HG03196 (cell line): ENCODE measurements around the gene TSC22D2.

Experiments
- ATAC-seq: cut with Tn5 transposase; IDR thresholded peaks from one replicate; pipeline ENCODE4 v1.9.1; 2021; ENCODE audit not compliant: unreplicated experiment

TSC22D2 gene

DNA sequence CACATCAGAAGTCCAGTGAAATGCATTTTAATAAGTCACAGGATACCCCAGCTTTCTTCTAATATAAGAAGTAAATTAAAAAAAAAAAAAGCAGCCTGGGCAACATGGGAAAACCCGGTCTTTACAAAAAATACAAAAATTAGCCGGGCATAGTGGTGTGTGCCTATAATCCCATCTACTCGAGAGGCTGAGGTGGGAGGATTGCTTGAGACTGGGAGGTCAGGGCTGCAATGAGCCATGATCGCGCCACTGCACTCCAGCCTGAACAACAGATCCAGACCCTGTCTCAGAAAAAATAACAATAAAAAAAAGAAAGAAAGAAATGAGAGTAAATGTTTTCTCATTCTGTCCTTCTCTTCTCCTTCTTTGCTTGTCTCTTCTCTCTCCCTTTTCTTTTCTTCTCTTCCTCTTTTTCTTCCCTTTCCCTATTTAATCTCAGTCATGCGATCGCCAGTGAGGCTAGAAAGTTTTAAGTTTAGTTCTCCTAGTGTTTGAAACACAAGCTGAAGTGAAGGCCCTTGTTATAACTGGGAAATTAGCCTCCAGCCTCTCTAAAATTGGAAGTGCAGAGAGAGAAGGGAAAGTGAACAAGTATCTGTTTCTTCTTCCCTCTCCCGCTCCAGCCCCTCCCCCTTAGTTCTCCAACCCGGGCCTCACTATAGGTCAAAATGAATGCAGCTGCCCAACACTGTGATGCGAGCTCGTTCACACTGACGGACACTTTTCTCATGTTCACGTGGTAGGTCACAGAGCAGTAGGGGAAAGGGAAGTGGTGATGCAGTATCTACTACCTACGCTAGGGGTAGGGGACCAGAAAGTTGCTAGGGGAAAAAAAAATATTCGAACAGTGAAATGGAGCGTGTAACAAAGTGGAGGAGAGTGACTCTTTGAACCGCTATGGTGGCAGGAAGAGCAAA, 23.5 kb upstream of the TSC22D2 start:
- ATAC-seq: peak; percentile 97

DNA sequence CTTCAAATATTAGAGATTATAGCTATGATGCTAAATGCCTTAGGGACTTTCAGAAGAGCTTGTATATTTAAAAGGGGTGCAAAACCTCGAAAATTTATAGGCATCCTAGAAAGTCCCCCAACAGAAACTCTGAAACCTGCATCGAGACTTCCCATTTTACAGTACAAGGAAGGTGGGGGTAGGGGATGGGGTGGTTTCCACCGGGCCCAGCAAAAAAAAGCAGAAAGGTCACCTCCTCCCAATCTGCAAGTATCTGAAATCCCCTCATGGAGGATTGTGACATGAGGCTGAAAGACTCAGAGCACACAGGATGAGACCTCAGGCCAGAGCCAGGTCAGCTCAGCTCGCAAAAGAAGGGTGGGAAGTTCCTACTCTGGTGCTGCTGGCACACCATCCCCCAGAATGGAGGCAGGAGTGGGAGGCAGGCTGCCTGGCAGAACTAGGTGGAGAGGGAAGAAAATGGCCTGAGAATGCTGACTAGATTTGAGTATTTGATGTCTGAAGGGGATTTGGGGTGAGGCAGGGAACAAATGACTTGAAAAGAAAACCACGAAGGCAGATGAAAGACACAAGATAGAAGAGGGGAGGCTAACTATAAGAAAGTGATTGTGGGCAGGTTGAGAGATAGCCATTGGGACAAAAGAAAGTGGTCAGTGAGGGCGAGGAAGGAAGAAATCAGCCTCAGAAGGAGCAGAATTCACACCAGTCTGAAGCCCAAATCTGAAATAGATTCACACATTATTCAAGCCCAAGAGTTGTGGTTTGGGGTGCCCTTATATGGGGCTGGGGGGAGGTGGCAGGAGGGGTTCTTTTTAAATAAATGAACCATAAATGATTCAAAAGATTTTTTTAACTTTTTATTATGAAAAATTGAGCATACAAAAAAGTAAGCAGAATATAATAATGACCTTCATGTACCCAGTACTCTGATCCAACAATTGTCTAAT, 22.5 kb upstream of the TSC22D2 start:
- peak; percentile 39 for ATAC-seq

DNA sequence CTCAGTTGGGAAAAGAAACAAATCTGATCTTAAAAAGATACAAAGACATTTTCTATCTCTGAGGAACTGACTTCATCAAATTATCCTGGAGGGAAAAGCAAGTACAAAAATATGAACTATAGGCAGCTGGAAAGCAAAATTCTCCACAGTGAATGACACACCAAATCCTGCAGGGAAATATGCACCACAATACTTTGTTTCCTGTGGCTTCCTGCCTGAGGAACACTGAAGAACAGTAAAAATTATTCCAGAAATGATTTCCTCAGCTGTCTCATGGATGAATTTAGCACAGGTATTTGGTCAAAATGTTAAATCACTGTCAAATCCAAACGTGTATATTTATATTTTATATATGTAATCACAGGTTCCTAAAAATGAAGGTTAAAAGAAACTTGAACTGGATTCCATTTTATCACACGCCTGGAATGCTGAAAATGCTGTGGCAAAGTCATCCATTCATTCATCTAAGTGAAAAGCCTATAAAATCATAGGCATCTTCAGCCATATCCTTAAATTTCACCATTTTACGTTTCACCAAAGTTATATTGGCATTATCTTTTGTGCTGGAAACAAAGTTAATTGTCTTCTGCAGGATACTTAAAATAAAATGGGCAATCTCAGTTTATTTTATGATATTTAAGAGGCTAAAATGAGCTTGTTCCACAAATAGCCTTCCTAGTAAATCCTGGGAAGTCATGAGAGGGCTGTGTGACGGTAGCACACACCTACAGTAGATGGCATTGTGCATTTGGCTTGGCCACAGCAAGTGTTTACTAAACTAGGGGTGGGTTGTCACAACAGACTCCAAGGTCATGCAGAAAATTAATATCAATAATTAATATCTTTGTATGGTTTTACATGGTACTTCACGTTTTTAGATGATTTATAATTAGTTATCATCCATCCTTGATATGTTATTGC, 19.3 kb upstream of the TSC22D2 start:
- ATAC-seq: no peak

DNA sequence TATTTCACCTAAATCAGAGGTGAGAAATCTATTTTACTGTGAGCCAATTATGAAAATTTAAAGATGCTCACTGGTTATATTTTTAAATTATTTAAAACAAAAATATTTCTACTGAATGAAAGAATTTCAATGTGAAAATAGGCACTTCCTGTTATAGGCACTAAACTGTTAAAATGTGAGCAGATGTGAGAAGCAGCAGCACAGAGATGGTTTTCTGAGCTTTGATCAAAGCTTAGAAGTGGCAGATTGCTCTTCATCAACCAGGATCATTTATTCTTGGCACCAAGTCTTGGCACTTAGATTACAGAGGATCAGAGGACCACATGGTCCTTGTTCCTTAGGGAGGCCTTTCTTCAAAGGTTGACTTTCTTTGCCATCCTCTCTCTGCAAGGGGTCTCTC, 18.0 kb upstream of the TSC22D2 start:
- no peak for ATAC-seq

DNA sequence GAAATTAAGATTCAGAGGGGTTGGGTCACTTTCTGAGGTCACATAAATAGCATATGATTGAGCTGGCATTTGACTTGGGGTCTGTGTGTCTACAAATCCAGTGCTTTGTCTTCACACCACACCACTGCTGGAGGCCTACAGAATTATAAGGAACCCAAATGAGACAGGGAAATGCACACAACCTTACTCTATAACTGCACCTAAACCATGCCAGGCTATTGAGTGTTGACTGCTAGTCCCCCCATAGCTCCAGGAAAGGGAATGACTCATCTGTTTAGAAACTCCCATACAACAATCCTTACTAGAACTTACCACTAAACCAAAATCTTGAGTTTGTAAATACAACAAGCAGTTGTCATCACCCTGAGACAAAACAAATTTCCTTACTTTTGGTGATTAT, 16.9 kb upstream of the TSC22D2 start:
- ATAC-seq: no peak

DNA sequence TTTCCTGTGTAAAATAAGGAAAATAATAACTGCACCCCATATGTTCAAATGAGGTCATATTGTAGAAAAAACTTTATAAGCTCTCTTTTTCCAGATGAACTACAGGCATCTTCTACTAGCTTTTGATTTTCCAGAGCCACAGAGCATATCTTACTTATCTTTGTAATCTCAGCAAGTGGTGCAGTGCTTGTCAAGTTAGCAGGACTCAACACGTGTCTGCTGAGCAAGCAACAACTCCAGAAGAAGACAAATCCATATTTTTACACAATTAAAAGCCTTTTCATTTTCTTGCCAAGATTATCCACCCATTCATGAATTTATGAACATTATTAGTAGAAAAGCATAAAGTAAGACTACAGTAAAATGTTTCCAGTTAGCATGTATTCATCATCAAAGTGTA, 14.4 kb upstream of the TSC22D2 start:
- no peak for ATAC-seq

DNA sequence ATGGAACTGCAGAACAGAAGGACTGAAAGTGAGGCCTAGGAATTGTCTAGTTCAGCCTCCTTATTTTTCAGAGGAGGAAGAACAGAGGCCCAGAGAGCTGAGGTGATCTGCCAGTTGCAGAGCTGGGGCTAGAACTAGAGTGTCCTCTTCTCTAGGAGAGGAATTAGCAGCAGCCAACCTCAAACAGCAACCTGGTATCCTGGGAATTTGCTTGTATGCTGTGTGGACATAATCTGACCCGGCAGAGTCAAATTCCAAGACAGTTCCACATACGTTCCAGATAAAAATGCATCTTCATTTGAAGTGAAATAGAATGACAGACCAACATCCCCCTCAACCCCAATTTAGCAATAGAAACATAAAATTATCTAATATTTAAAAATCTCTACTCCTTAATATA, 13.5 kb upstream of the TSC22D2 start:
- no peak for ATAC-seq

DNA sequence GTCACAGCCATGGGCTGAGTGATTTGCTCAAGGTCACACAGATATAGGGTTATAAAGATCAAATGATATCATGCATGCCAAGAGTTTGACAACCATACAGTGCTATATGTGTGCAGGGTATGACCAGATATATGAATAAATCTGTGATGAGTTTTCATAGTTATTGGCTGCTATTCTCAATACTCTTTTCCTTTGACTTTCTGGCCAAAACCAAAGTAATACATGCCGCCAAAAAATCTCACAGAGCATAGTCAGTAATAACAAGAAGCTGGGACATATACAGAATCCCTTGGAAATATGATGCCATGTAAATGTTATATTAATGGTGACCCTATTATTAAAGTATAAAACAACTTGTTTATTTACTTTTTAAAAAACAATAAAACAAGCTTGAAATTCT, 11.6 kb upstream of the TSC22D2 start:
- ATAC-seq: no peak

DNA sequence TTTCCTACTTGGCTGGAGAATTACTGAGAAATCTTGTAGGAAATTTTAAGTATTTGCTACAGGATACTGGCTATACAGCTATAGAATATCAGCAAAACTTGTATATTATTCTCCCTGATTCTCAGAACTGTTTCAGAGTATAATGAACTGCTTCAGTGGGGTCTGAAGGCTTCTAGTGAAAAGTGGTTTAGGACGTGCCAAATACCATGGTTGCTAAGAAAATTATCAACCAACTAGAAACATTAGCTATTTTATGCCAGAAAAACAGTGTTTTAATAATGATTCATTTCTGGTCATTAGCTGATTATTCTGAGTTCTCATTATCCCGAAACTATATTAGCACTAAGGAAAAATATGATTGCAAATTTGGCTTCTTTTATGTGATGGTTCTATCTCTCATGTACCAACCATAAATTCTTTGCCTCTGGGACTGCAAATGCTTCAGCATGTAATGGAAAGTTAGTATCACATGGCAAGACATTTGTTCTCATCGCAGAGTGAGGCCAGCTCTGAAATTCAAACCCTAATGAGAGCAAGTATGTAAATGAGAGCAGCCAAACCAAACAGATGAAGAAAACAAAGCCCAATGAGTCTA, 11.0 kb upstream of the TSC22D2 start:
- no peak for ATAC-seq

DNA sequence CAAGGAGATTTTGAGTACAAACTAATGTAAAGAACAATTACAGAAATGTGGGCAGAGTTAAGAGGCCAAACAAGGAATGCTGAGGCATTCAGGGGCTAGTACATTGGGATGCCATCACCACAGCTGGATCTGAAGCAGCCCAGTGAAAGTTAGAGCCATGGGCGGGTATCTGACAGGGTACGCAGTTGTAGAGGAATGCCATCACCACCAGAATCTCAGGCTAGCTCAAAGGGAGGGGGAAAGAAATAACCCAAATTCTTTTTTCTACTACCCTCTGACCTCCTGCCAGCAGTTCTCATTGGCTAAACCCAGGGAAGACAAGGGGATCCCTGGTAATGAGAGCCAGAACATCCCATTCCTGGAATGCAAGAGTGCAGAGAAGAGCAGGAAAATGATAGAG, 9.0 kb upstream of the TSC22D2 start:
- no peak for ATAC-seq

DNA sequence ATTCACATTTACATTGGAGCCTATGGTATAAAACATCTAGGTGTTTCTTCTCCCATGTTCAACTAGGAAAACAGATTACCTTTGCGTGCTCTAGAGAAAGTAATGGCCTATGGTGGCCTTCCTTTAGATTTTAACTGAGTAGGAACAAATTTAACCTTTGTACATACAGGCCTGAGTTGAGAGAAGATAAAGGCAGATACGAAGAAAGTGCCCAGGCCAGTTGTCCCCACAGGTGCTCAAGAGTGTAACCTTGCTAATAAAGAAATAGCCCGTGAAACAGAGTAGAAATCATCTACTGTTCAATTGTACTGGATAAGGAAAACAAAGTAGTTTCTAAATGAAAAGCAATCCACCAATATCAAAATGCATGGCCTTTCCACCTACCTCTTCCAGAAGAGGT, 6.8 kb upstream of the TSC22D2 start:
- ATAC-seq: no peak

DNA sequence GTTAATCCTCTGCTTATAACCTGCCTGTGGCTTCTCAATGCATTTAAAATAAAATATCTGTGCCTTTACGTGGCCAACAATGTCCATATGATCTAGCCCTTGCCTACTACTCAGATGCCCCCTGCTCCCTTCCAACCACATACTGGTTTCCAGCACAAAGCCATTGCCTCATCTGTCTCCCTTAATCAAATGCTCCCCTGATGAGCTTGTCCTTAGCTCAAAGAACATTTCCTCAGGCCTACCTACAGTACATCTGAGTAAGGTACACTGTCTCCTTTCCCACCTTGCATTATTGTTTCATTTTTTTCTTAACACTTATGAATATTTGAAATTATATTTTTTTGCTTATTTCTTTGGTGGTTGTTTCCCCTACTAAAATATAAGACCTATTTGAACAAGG, 5.9 kb upstream of the TSC22D2 start:
- ATAC-seq: no peak

DNA sequence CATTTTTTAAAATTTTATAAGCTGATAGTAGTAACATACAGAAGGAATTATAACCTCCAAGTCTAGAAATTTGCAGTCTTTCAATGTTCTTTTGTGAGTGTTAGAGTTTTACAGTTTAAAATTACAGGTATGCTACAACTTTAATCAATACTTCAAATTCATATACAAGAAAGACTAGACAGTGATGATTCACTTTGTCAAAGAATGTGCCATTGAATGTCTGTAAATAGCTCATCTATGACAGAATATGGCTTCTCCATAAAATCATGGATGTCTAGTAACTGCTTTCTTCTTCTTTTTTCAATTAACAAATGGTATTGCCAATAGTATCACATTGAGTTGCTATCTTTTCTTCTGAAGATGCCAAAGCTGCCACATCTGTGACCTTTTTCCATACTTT, 4.1 kb upstream of the TSC22D2 start:
- ATAC-seq: no peak

DNA sequence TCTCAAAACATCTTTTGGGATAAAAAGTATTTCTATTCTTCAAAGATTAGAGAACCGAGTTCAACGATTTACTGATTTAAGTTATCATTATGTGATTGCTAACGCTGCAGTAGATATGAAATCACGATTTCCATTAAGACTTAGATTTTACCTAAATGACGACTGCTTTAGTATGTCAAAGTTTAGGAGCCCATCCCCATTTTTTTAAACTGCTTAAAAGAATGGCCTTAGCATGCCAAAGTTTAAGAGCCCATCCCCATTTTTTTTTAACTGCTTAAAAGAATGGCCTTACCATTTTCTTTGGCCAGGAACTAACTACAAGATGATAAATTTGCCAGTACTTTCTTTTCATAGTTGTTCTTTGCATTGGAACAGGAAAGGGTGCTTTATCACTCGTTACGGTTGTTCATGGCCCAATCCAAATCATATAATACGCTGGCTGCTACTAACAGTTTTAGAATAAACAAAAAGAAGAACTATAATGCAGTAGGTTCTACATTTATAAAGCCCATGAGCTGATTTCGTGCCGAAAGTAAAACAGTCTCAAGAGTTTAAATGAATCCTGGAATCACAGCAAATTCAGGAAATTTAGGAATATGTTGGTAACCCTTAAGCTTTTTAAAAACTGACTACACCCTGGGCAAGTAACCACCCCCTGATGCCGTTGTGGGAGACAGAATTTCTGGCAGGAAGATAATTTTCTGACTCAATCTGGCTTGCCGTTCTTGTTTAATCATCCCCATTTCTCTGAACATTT, 869 bp upstream of the TSC22D2 start:
- ATAC-seq: no peak

DNA sequence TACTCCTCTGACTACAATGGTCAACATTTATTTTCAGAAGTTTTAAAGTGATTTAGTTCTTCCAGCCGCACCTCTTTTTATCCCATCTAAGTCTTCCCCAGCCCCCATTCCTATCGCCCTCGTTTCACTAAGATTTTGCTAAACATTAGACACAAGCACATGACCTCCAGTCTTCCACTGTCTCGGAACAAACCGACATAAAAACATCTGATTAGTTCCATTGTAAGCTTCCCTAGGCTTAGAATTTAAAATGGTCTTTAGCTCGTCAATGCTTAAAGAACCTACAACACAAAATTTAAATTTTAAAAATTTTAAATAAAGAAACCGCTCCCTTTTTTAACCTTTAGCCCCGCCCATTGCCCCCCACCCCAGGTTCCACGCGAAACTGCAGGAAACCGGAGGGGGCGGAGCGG, 284 bp upstream of the TSC22D2 start:
- ATAC-seq: peak; percentile 12

DNA sequence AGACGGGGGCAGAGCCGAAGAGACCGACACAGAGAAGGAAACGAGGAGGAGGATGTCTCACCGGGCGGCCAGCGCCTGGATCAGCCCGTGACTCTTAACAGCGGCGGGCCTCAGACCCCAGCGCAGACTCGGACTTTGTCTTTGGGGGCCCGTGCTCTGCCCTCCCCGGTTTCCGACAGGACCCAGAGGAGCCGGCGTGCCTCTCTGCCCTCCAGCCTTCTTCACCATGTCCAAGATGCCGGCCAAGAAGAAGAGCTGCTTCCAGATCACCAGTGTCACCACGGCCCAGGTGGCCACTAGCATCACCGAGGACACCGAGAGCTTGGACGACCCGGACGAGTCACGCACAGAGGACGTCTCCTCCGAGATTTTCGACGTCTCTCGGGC, 1.0 kb downstream of the TSC22D2 start:
- no peak for ATAC-seq

DNA sequence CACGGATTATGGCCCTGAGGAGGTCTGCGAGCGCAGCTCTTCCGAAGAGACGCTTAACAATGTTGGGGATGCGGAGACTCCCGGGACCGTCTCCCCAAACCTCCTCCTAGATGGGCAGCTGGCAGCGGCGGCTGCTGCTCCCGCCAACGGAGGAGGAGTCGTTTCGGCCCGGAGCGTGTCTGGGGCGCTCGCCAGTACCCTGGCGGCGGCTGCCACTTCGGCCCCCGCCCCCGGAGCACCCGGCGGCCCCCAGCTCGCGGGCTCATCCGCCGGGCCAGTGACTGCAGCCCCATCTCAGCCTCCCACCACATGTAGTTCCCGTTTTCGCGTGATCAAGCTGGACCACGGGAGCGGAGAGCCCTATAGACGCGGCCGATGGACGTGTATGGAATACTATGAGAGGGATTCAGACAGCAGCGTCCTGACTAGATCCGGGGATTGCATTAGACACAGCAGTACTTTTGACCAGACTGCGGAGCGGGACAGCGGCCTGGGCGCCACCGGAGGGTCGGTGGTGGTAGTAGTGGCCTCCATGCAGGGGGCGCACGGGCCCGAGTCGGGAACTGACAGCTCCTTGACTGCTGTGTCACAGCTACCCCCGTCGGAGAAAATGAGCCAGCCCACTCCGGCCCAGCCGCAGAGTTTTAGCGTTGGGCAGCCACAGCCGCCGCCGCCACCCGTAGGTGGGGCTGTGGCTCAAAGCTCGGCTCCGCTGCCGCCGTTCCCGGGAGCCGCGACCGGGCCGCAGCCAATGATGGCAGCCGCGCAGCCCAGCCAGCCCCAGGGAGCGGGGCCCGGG, 1.6 kb downstream of the TSC22D2 start:
- ATAC-seq: peak; percentile 30

DNA sequence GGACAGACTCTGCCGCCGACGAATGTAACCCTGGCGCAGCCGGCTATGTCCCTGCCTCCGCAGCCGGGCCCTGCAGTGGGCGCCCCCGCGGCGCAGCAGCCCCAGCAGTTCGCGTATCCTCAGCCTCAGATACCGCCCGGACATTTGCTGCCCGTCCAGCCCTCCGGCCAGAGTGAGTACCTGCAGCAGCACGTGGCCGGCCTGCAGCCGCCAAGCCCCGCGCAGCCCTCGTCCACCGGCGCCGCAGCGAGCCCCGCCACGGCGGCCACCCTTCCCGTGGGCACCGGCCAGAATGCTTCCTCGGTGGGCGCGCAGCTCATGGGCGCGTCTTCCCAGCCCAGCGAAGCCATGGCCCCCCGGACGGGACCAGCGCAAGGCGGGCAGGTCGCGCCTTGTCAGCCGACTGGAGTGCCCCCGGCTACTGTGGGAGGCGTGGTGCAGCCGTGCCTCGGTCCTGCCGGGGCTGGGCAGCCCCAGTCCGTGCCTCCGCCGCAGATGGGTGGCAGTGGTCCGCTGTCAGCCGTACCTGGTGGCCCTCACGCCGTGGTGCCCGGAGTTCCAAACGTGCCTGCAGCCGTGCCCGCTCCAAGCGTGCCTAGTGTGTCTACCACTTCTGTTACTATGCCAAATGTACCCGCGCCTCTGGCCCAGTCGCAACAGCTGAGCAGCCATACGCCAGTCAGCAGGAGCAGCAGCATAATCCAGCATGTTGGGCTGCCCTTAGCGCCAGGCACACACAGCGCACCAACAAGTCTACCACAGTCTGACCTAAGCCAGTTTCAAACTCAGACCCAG, 2.4 kb downstream of the TSC22D2 start:
- ATAC-seq: no peak
